ENCODE data around the gene RAB3IL1.

DNA sequence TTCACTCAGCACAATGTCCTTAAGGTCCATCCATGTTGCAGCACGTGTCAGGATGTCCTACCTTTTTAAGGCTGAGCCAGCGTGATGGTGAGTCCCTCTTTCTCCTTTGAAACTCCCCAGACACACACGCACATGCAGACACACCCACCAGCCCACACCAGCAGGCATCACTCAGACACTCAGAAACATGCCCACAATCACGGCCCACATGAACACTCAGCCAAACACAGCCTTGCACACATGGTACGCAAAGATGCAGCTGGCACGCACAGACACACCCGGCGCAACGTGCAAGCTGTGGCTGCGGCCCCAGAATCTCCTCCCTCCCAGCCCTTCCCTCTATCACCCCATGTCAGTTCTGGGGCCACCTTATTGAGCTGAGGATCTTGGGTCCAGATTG lies 34.0 kb downstream of the RAB3IL1 start:
- TF ChIP-seq POLR2A (IDR thresholded peaks at IDR 0.05) = no peak
- TF ChIP-seq, protein P1, sequence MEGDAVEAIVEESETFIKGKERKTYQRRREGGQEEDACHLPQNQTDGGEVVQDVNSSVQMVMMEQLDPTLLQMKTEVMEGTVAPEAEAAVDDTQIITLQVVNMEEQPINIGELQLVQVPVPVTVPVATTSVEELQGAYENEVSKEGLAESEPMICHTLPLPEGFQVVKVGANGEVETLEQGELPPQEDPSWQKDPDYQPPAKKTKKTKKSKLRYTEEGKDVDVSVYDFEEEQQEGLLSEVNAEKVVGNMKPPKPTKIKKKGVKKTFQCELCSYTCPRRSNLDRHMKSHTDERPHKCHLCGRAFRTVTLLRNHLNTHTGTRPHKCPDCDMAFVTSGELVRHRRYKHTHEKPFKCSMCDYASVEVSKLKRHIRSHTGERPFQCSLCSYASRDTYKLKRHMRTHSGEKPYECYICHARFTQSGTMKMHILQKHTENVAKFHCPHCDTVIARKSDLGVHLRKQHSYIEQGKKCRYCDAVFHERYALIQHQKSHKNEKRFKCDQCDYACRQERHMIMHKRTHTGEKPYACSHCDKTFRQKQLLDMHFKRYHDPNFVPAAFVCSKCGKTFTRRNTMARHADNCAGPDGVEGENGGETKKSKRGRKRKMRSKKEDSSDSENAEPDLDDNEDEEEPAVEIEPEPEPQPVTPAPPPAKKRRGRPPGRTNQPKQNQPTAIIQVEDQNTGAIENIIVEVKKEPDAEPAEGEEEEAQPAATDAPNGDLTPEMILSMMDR (IDR thresholded peaks at IDR 0.05) = no peak
